Measurements from ENCODE around the gene RNPEP. TPM values are rescaled to one million over a fixed set of nuclear protein-coding genes. Genes with fewer than 3 reads are reported as not detected.
"Not testable (repeated sequence)": the region's sequence is repeated elsewhere in the genome, so short reads cannot be mapped to it uniquely, and the experiment has no call there.

Gene RNPEP
- total and polyA plus RNA-seq, 4 donors = 19.1 to 41.4 (median 36.9) TPM

DNA sequence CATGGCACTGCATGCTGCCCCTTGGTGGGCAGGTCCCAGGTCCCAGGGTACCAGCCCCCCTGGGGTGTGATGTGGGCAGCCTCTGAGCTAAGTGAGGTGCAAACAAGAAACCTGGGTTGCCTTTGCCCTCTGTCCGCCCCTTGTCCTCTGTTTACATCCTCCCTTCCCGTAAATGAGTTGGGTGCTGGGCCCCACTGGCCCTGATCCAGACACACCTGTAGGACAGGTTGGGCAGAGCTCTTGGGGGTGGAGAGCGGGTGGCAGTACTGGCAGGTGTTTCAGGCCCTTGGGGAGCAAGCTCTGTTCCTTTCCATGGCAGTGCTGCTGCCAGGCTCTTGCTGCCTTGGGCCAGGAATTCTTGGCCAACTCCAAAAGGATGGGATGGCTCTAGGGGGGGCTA, 63.8 kb downstream of the RNPEP start:
- Histone ChIP-seq H3K27ac (ENCODE audit: low read depth, low read length) (no peak overlapping the region), H3K36me3 (ENCODE audit: control insufficient read depth, insufficient read depth, low read length) (no peaks in the 10 kb centered on the region), H3K4me3 (ENCODE audit: low read depth, low read length) (no peak overlapping the region), H3K4me1 (ENCODE audit: control insufficient read depth, insufficient read depth, low read length) (no peaks in the 10 kb centered on the region), H3K9me3 (ENCODE audit: control insufficient read depth, insufficient read depth, low read length) (no peaks in the 10 kb centered on the region), H3K27me3 (ENCODE audit: control insufficient read depth, insufficient read depth, low read length) (no peaks in the 10 kb centered on the region)
- WGBS (ENCODE audit: insufficient coverage) = 90% methylated on average over 3 of the region's 3 CpGs
- DNase-seq (ENCODE audit: low read depth in 4 of 6, low spot score in 6 of 6) = no peak

DNA sequence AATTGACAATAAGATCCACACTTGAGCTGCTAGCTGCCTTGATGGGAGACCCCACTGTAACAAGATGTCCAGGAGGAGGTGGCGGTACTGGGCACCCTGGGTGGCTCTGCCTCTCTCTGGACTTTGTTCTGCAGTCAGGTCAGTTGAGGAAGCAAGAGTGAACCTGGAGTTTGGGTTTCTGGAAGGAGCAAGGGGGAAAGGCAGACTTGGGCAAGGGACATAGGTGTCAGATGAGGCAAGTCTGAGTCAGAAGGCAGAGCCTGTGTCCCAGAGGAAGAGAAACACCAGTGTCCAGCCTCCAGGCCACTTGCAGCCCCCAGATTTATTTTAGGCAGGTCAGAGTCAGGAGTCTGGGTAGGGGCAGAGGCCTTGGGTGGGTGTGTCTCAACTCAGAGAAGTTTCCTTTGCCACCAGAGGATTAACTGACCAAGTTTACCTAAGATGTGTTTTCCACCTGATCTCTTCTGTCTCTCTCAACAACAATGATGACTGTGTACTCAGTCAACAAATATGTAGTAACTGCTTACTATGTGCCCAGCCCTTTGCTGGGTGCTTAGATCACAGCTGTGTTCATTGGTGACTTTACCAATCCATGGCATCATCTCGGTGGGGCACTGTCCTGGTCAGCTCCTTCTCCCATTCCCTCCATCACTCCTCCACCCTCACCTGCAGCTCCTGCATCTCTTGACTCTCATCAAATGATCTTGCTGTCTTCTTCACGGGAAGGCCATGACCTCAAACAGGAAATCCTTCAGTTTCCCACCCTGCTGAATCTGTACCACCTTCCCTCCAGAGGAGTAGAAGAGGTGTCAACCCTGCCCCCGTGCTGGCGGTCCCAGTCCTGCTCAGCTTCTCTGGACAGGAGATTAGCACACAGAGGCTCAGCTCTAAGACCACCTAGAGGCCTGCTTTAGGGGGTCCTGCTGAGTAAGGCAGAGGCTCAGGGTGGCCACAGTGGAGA, 64.6 kb downstream of the RNPEP start:
- DNase-seq (ENCODE audit: low read depth in 4 of 6, low spot score in 6 of 6) = no peak
- WGBS (ENCODE audit: insufficient coverage) = 85% methylated on average over 4 of the region's 5 CpGs
- Histone ChIP-seq H3K36me3 (ENCODE audit: control insufficient read depth, insufficient read depth, low read length) (no peaks in the 10 kb centered on the region), H3K27ac (ENCODE audit: low read depth, low read length) (no peak overlapping the region), H3K4me1 (ENCODE audit: control insufficient read depth, insufficient read depth, low read length) (no peaks in the 10 kb centered on the region), H3K27me3 (ENCODE audit: control insufficient read depth, insufficient read depth, low read length) (no peaks in the 10 kb centered on the region), H3K9me3 (ENCODE audit: control insufficient read depth, insufficient read depth, low read length) (no peaks in the 10 kb centered on the region), H3K4me3 (ENCODE audit: low read depth, low read length) (no peak overlapping the region)

DNA sequence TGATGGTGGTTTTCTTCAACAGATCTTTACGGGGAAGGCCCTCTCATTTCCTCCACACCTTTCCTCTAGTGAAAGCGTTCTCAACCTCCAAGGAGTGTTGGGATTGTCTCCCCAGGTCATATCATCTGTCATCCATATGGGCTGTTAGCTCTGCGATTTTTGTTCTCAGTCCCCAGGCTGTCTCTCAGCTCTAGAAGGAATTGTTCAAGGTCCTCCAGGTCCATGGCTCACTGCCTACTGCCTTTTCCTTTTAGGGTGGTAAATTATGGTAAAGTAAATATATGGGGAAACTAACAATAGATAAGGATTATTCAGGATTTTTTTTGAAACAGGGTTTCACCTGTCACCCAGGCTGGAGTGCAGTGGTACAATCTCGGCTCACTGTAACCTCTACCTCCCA, 65.5 kb downstream of the RNPEP start:
- DNase-seq (ENCODE audit: low read depth in 4 of 6, low spot score in 6 of 6) = no peak
- Histone ChIP-seq H3K4me3 (ENCODE audit: low read depth, low read length) (no peak overlapping the region), H3K27ac (ENCODE audit: low read depth, low read length) (no peak overlapping the region), H3K36me3 (ENCODE audit: control insufficient read depth, insufficient read depth, low read length) (no peaks in the 10 kb centered on the region), H3K9me3 (ENCODE audit: control insufficient read depth, insufficient read depth, low read length) (no peaks in the 10 kb centered on the region), H3K27me3 (ENCODE audit: control insufficient read depth, insufficient read depth, low read length) (no peaks in the 10 kb centered on the region), H3K4me1 (ENCODE audit: control insufficient read depth, insufficient read depth, low read length) (no peaks in the 10 kb centered on the region)
- no CpG with 5 or more reads among the region's 4 CpGs for WGBS (ENCODE audit: insufficient coverage)

DNA sequence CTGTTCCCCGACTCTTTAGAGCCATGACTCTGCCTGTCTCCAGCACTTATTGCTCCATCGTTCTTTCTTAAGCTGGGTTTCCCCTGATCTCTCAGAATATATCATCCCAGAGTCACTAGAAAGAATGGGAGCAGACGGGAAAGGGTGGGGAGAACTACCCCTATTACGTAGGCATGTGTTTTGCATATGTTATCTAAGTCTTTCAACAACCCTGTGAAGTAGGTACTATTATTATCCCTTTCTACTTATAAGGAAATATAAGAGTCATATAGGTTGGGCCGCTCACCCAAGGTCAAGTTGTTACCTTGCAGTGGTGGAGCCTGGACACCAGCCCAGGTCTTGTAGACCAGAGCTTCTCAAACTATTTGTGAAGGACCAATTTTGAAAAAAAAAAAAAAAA, 66.7 kb downstream of the RNPEP start:
- Histone ChIP-seq H3K27ac (ENCODE audit: low read depth, low read length) (no peak overlapping the region), H3K4me3 (ENCODE audit: low read depth, low read length) (no peak overlapping the region), H3K27me3 (ENCODE audit: control insufficient read depth, insufficient read depth, low read length) (no peaks in the 10 kb centered on the region), H3K4me1 (ENCODE audit: control insufficient read depth, insufficient read depth, low read length) (no peaks in the 10 kb centered on the region), H3K36me3 (ENCODE audit: control insufficient read depth, insufficient read depth, low read length) (no peaks in the 10 kb centered on the region), H3K9me3 (ENCODE audit: control insufficient read depth, insufficient read depth, low read length) (no peaks in the 10 kb centered on the region)
- 80% methylated on average over 1 of the region's 5 CpGs for WGBS (ENCODE audit: insufficient coverage)
- no peak for DNase-seq (ENCODE audit: low read depth in 4 of 6, low spot score in 6 of 6)

GRCh38 chr1:202054094-202054493, 71.6 kb downstream of the RNPEP start:
- no peaks in the 10 kb centered on the region for H3K36me3 ChIP-seq (ENCODE audit: control insufficient read depth, insufficient read depth, low read length)
- H3K9me3 ChIP-seq (ENCODE audit: control insufficient read depth, insufficient read depth, low read length) = no peaks in the 10 kb centered on the region
- H3K27me3 ChIP-seq (ENCODE audit: control insufficient read depth, insufficient read depth, low read length) = no peaks in the 10 kb centered on the region
- no peak for DNase-seq (ENCODE audit: low read depth in 4 of 6, low spot score in 6 of 6)
- H3K4me1 ChIP-seq (ENCODE audit: control insufficient read depth, insufficient read depth, low read length) = no peaks in the 10 kb centered on the region
- no CpG with 5 or more reads among the region's 7 CpGs for WGBS (ENCODE audit: insufficient coverage)
- no peak overlapping the region for H3K4me3 ChIP-seq (ENCODE audit: low read depth, low read length)
- no peak overlapping the region for H3K27ac ChIP-seq (ENCODE audit: low read depth, low read length)

DNA sequence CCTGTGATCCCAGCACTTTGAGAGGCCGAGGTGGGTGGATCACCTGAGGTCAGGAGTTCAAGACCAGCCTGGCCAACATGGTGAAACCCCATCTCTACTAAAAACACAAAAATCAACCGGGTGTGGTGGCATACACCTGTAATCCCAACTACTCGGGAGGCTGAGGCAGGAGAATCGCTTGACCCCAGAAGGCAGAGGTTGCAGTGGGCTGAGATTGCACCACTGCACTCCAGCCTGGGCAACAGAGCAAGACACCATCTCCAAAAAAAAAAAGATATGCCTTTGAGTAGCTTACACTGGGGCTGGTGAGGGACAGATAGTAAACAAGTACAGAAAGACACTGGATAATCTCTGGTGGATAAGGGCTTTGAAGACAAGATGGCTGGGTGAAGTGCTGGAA, 72.2 kb downstream of the RNPEP start:
- H3K36me3 ChIP-seq (ENCODE audit: control insufficient read depth, insufficient read depth, low read length); H3K27ac ChIP-seq (ENCODE audit: low read depth, low read length); H3K4me3 ChIP-seq (ENCODE audit: low read depth, low read length); H3K9me3 ChIP-seq (ENCODE audit: control insufficient read depth, insufficient read depth, low read length); H3K4me1 ChIP-seq (ENCODE audit: control insufficient read depth, insufficient read depth, low read length); H3K27me3 ChIP-seq (ENCODE audit: control insufficient read depth, insufficient read depth, low read length); DNase-seq (ENCODE audit: low read depth in 4 of 6, low spot score in 6 of 6): not testable (repeated sequence)
- WGBS (ENCODE audit: insufficient coverage) = no CpG with 5 or more reads among the region's 4 CpGs

Small RNA genes lying within 50 kb of the gene (small RNA-seq; reads per million reads assigned to genes)
- not detected for gene AL691482.1 (ENCODE audit: low replicate concordance)
- gene AL691482.2 (ENCODE audit: low replicate concordance) = not detected
- not detected for gene MIR6740 (ENCODE audit: low replicate concordance)
- gene RF00156 (ENCODE audit: low replicate concordance) = not detected

Other genes with a start within 250 kb of the RNPEP start
- gene IPO9, start 153.5 kb upstream of the RNPEP start, total RNA-seq = 10 to 100 TPM; 35.9 to 39.3 TPM
- 10 to 100 TPM; 85.9 to 86.3 TPM for gene IPO9, start 153.5 kb upstream of the RNPEP start, polyA plus RNA-seq (ENCODE audit: insufficient read length in 2 of 2)
- 10 to 100 TPM; 53.2 to 62.3 TPM for gene SHISA4, start 93.8 kb upstream of the RNPEP start, total RNA-seq
- gene SHISA4, start 93.8 kb upstream of the RNPEP start, polyA plus RNA-seq (ENCODE audit: insufficient read length in 2 of 2) = 100 to 1,000 TPM; 194 to 198 TPM
- gene LMOD1, start 36.1 kb upstream of the RNPEP start, total RNA-seq = 1 to 10 TPM; 1.9 to 8.4 TPM
- 1 to 10 TPM; 3.5 to 4.6 TPM for gene LMOD1, start 36.1 kb upstream of the RNPEP start, polyA plus RNA-seq (ENCODE audit: insufficient read length in 2 of 2)
- 10 to 100 TPM; 50.9 to 76.7 TPM for gene TIMM17A, start 27.1 kb upstream of the RNPEP start, total RNA-seq
- 100 to 1,000 TPM in 1 of 2 donors, 10 to 100 TPM in 1; 96.3 to 101 TPM for gene TIMM17A, start 27.1 kb upstream of the RNPEP start, polyA plus RNA-seq (ENCODE audit: insufficient read length in 2 of 2)
- 1 to 10 TPM in 1 of 2 donors, under 1 TPM in 1; 0.59 to 1.2 TPM for gene ELF3, start 27.9 kb downstream of the RNPEP start, total RNA-seq
- gene ELF3, start 27.9 kb downstream of the RNPEP start, polyA plus RNA-seq (ENCODE audit: insufficient read length in 2 of 2) = 1 to 10 TPM in 1 of 2 donors, under 1 TPM in 1; 0.35 to 1.1 TPM
- gene GPR37L1, start 140.3 kb downstream of the RNPEP start, total RNA-seq = 1 to 10 TPM; 3.1 to 7.5 TPM
- gene GPR37L1, start 140.3 kb downstream of the RNPEP start, polyA plus RNA-seq (ENCODE audit: insufficient read length in 2 of 2) = 1 to 10 TPM; 5.8 to 9.7 TPM
- gene ARL8A, start 162.1 kb downstream of the RNPEP start, total RNA-seq = 10 to 100 TPM; 56.3 to 75.2 TPM
- 100 to 1,000 TPM; 183 to 184 TPM for gene ARL8A, start 162.1 kb downstream of the RNPEP start, polyA plus RNA-seq (ENCODE audit: insufficient read length in 2 of 2)
- 1 to 10 TPM; 1.4 to 2.5 TPM for gene PTPN7, start 178.0 kb downstream of the RNPEP start, total RNA-seq
- 1 to 10 TPM in 1 of 2 donors, under 1 TPM in 1; 0.98 to 1.5 TPM for gene PTPN7, start 178.0 kb downstream of the RNPEP start, polyA plus RNA-seq (ENCODE audit: insufficient read length in 2 of 2)
- gene LGR6, start 211.2 kb downstream of the RNPEP start, total RNA-seq = 1 to 10 TPM; 1.0 to 1.8 TPM
- gene LGR6, start 211.2 kb downstream of the RNPEP start, polyA plus RNA-seq (ENCODE audit: insufficient read length in 2 of 2) = 1 to 10 TPM; 5.5 to 6.1 TPM

Measured in spinal cord (tissue), 10 donors.